GM18951 (cell line): Measurements from ENCODE around the gene ZSCAN1.
"Not testable (repeated sequence)": the region's sequence is repeated elsewhere in the genome, so short reads cannot be mapped to it uniquely, and the experiment has no call there.

Source experiments
- POLR2A ChIP-seq: IDR thresholded peaks from 4 replicates; pipeline ENCODE4 v1.6.1; 2011; ENCODE audit warnings: mild to moderate bottlenecking; ENCODE audit not compliant: insufficient read length, insufficient read depth; ENCODE audit errors: extremely low read depth
- in situ Hi-C: fragments of 300-500 bp; cut with MboI; formaldehyde crosslinking; loops from one replicate; pipeline ENCODE4 v1.12.0; 2022; ENCODE audit warnings: low sequenced_read_pairs, mixed read lengths, inconsistent platforms; ENCODE audit not compliant: unreplicated experiment

The ZSCAN1 gene

GRCh38 chr19:58033741-58034476 lies at the start of gene ZSCAN1:
Gene ZSCAN1 (plus strand): TSS chr19:58034025. CDS start chr19:58037837, 3,812 bp downstream.
- no peak for TF ChIP-seq POLR2A
- in situ Hi-C loops: no loop called here

- in situ Hi-C loops: no loop called here
- no peak for TF ChIP-seq POLR2A
These were observed 41.0 kb upstream of the ZSCAN1 start for GRCh38 chr19:57992841-57993240.

GRCh38 chr19:58000677-58001076 lies 33.1 kb upstream of the ZSCAN1 start:
- no peak for TF ChIP-seq POLR2A
- in situ Hi-C loops: no loop called here

GRCh38 chr19:58001895-58002369 lies 31.9 kb upstream of the ZSCAN1 start:
- TF ChIP-seq POLR2A: no peak
- in situ Hi-C loops: no loop called here

GRCh38 chr19:58002384-58003173 lies 31.2 kb upstream of the ZSCAN1 start, which contains the start of gene ZNF606:
Gene ZNF606 (minus strand): TSS chr19:58002820. CDS start chr19:58001319, 1,501 bp downstream.
- in situ Hi-C loops: no loop called here
- peak; percentile 79 for TF ChIP-seq POLR2A

GRCh38 chr19:58003174-58003828 lies 30.5 kb upstream of the ZSCAN1 start:
- in situ Hi-C loops: no loop called here
- no peak for TF ChIP-seq POLR2A

GRCh38 chr19:58007285-58007684 lies 26.5 kb upstream of the ZSCAN1 start:
- in situ Hi-C loops: no loop called here
- no peak for TF ChIP-seq POLR2A

- in situ Hi-C loops: not testable (repeated sequence)
These were observed 24.9 kb upstream of the ZSCAN1 start for GRCh38 chr19:58008877-58009276.

- no peak for TF ChIP-seq POLR2A
- in situ Hi-C loops: no loop called here
These were observed 24.5 kb upstream of the ZSCAN1 start for GRCh38 chr19:58009301-58009665.

- in situ Hi-C loops: no loop called here
- no peak for TF ChIP-seq POLR2A
These were observed 24.0 kb upstream of the ZSCAN1 start for GRCh38 chr19:58009666-58010301.

GRCh38 chr19:58010507-58010906 lies 23.3 kb upstream of the ZSCAN1 start:
- no peak for TF ChIP-seq POLR2A
- in situ Hi-C loops: no loop called here

GRCh38 chr19:58014141-58014540 lies 19.7 kb upstream of the ZSCAN1 start:
- in situ Hi-C loops: no loop called here
- no peak for TF ChIP-seq POLR2A

- TF ChIP-seq POLR2A: no peak
- in situ Hi-C loops: no loop called here
These were observed 13.7 kb upstream of the ZSCAN1 start for GRCh38 chr19:58020129-58020528.
